VCaP (cell line): ENCODE results near the gene BST1.

ENCODE experiments used
- H3K27ac ChIP-seq: fragments of 450-650 bp; 2 replicates; pipeline ENCODE4 v1.5.1; 2017
- TF ChIP-seq, protein P1 (sequence below): fragments of 450-650 bp; conservative IDR thresholded peaks from 2 replicates; pipeline ENCODE4 v1.5.1; 2017; ENCODE audit warnings: mild to moderate bottlenecking, moderate library complexity

The BST1 gene

DNA sequence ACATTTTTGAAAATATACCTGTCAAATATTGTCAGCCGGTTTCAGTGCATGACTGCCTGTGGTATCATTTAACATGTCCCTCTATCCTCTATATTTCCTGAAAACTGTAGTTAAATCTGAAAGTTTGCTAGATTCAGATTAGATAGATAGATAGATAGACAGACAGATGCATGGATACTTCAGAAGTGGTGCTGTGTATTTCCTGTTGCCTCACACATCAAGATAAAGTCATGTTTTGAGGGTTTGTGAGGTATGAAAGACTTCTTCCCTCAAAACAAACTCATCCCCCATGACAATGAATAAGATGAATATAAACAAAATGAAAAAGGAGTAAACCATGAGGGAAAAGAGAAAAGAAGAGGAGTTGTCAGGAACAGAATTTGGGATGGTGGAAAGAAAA, 6.0 kb upstream of the BST1 start:
- H3K27ac ChIP-seq, result no peak overlapping the region
- TF ChIP-seq, protein P1, sequence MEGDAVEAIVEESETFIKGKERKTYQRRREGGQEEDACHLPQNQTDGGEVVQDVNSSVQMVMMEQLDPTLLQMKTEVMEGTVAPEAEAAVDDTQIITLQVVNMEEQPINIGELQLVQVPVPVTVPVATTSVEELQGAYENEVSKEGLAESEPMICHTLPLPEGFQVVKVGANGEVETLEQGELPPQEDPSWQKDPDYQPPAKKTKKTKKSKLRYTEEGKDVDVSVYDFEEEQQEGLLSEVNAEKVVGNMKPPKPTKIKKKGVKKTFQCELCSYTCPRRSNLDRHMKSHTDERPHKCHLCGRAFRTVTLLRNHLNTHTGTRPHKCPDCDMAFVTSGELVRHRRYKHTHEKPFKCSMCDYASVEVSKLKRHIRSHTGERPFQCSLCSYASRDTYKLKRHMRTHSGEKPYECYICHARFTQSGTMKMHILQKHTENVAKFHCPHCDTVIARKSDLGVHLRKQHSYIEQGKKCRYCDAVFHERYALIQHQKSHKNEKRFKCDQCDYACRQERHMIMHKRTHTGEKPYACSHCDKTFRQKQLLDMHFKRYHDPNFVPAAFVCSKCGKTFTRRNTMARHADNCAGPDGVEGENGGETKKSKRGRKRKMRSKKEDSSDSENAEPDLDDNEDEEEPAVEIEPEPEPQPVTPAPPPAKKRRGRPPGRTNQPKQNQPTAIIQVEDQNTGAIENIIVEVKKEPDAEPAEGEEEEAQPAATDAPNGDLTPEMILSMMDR, result no peak

- no peak overlapping the region for H3K27ac ChIP-seq
- TF ChIP-seq, protein P1, result no peak
These were observed 574 bp downstream of the BST1 start for GRCh38 chr4:15703439-15703838.

DNA sequence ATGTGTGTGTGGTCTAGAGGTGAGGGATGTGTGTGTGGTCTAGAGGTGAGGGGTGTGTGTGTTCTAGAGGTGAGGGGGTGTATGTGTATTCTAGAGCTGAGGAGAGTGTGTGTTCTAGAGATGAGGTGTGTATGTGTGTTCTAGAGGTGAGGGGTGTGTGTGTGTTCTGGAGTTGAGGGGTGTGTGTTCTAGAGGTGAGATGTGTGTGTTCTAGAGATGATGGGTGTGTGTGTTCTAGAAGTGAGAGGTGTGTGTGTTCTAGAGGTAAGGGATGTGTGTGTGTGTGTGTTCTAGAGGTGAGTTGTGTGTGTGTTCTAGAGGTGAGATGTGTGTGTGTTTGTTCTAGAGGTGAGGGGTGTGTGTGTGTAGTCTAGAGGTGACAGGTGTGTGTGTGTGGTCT, 1.3 kb downstream of the BST1 start:
- H3K27ac ChIP-seq, result no peak overlapping the region
- TF ChIP-seq, protein P1, result no peak

GRCh38 chr4:15706646-15707362, 3.9 kb downstream of the BST1 start:
- H3K27ac ChIP-seq, result no peak overlapping the region
- TF ChIP-seq, protein P1, result no peak

DNA sequence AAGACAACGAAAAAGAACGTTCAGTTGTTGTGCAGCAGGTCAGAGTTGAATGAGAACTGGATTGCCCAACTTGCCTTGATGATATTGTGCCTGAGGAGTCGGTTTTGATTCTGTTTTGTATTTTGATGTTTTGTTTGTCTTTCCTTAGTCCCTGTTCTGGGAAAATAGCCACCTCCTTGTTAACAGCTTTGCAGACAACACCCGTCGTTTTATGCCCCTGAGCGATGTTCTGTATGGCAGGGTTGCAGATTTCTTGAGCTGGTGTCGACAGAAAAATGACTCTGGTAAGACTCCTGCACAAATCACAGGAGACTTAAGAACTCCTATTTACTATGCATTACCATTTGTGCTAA, 4.5 kb downstream of the BST1 start:
- TF ChIP-seq, protein P1, result no peak
- H3K27ac ChIP-seq, result no peak overlapping the region

DNA sequence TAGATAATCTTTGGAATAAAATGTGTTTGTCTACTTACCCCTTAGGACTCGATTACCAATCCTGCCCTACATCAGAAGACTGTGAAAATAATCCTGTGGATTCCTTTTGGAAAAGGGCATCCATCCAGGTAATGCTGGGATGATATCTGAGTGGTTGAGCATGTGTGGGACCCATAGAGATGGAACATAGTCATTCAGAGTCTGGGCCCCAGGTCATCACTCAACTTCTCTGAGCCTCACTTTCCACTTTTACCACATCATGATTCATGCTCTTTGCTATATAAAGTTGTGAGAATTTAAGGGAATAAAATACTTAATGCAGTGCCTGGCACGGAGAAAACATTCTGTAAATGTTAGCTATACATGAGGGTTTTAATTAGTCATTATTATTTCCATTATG, 8.9 kb downstream of the BST1 start:
- TF ChIP-seq, protein P1, result no peak
- H3K27ac ChIP-seq, result no peak overlapping the region

DNA sequence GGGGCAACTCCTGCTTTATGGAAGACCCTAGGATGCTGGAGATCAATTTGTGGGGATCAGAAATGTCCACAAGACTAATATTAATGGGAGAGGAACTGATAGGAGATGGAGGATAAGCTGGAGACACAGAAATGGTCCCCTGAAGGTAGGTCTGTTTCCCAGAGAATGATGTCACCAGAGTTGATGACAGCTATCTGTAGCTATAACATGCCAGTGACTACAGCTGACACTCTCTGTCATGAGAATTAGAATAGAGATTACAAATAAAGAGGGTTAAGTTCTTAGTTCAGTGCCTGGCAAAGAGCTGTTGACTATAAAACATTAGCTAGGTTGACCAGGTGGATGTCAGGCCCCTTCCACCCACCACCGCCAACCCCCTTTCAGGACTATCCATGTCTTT, 9.3 kb downstream of the BST1 start:
- TF ChIP-seq, protein P1, result no peak
- no peak overlapping the region for H3K27ac ChIP-seq
